H9 (cell line): ENCODE results near the gene TRIM26. TPM values are rescaled to one million over a fixed set of nuclear protein-coding genes. Genes with fewer than 3 reads are reported as not detected.

Source experiments
- DNase-seq: peaks from one replicate; pipeline ENCODE4 v3.0.0-alpha.2; 2017
- H2AFZ ChIP-seq: one replicate; pipeline ENCODE4 v1.6.1; 2013; ENCODE audit warnings: mild to moderate bottlenecking, low read length, control low read depth, moderate library complexity
- H2AK5ac ChIP-seq: 2 replicates; pipeline ENCODE4 v1.6.1; 2013; ENCODE audit warnings: low read length, control low read depth, mixed read lengths; ENCODE audit not compliant: insufficient read length
- H2BK120ac ChIP-seq: one replicate; pipeline ENCODE4 v1.6.1; 2013; ENCODE audit warnings: low read depth, mild to moderate bottlenecking, low read length, control low read depth, inconsistent platforms; ENCODE audit not compliant: poor library complexity, severe bottlenecking
- H2BK12ac ChIP-seq: 2 replicates; pipeline ENCODE4 v1.6.1; 2013; ENCODE audit warnings: low read length, control low read depth, mixed read lengths, low read depth; ENCODE audit not compliant: insufficient read length
- H2BK15ac ChIP-seq: 2 replicates; pipeline ENCODE4 v1.6.1; 2013; ENCODE audit warnings: low read depth, low read length, control low read depth
- H2BK20ac ChIP-seq: one replicate; pipeline ENCODE4 v1.6.1; 2013; ENCODE audit warnings: low read depth, mild to moderate bottlenecking, low read length, control low read depth, inconsistent platforms; ENCODE audit not compliant: poor library complexity, severe bottlenecking
- H2BK5ac ChIP-seq: 2 replicates; pipeline ENCODE4 v1.6.1; 2013; ENCODE audit warnings: low read length, control low read depth, mixed read lengths; ENCODE audit not compliant: insufficient read length
- H3K14ac ChIP-seq: 2 replicates; pipeline ENCODE4 v1.6.1; 2013; ENCODE audit warnings: low read length, control low read depth; ENCODE audit not compliant: insufficient read depth
- H3K18ac ChIP-seq: 2 replicates; pipeline ENCODE4 v1.6.1; 2013; ENCODE audit warnings: low read depth, mild to moderate bottlenecking, mixed read lengths, low read length, control low read depth; ENCODE audit not compliant: insufficient read length
- H3K23ac ChIP-seq: 2 replicates; pipeline ENCODE4 v1.6.1; 2013; ENCODE audit warnings: low read length, control low read depth, mixed read lengths, low read depth; ENCODE audit not compliant: insufficient read length
- H3K23me2 ChIP-seq: 2 replicates; pipeline ENCODE4 v1.6.1; 2013; ENCODE audit warnings: low read depth, mild to moderate bottlenecking, mixed read lengths, low read length, control low read depth; ENCODE audit not compliant: insufficient read length, poor library complexity, severe bottlenecking
- H3K27ac ChIP-seq: 2 replicates; pipeline ENCODE4 v1.5.1; 2013; ENCODE audit warnings: low read length, control low read depth, mixed read lengths, low read depth; ENCODE audit not compliant: insufficient read length
- H3K27me3 ChIP-seq: 2 replicates; pipeline ENCODE4 v1.6.1; 2013; ENCODE audit warnings: low read length, control low read depth, inconsistent platforms; ENCODE audit not compliant: insufficient read depth
- H3K4ac ChIP-seq: 2 replicates; pipeline ENCODE4 v1.6.1; 2013; ENCODE audit warnings: low read depth, mild to moderate bottlenecking, control low read depth, inconsistent platforms, low read length, moderate library complexity
- H3K4me1 ChIP-seq: 2 replicates; pipeline ENCODE4 v1.6.1; 2013; ENCODE audit warnings: low read length, control low read depth, inconsistent platforms; ENCODE audit not compliant: insufficient read depth
- H3K4me2 ChIP-seq: 2 replicates; pipeline ENCODE4 v1.6.1; 2013; ENCODE audit warnings: low read length, control low read depth, mixed read lengths; ENCODE audit not compliant: insufficient read length, insufficient read depth
- H3K56ac ChIP-seq: 2 replicates; pipeline ENCODE4 v1.6.1; 2013; ENCODE audit warnings: low read depth, mild to moderate bottlenecking, mixed read lengths, low read length, control low read depth; ENCODE audit not compliant: insufficient read length
- H3K79me1 ChIP-seq: 2 replicates; pipeline ENCODE4 v1.6.1; 2013; ENCODE audit warnings: low read depth, mild to moderate bottlenecking, moderate library complexity, low read length, control low read depth, inconsistent platforms; ENCODE audit not compliant: insufficient read depth, poor library complexity, severe bottlenecking
- H3K79me2 ChIP-seq: 2 replicates; pipeline ENCODE4 v1.6.1; 2013; ENCODE audit warnings: low read length, control low read depth, inconsistent platforms; ENCODE audit not compliant: insufficient read depth
- H3K9ac ChIP-seq: 2 replicates; pipeline ENCODE4 v1.6.1; 2013; ENCODE audit warnings: low read length, control low read depth, mixed read lengths; ENCODE audit not compliant: insufficient read length; ENCODE audit errors: extremely low read depth
- H3K9me3 ChIP-seq: one replicate; pipeline ENCODE4 v1.6.1; 2013; ENCODE audit warnings: low read depth, low read length, inconsistent platforms; ENCODE audit not compliant: control insufficient read depth
- H3T11ph ChIP-seq: one replicate; pipeline ENCODE4 v1.6.1; 2013; ENCODE audit warnings: mild to moderate bottlenecking, low read length, control low read depth, inconsistent platforms
- H4K20me1 ChIP-seq: one replicate; pipeline ENCODE4 v1.6.1; 2013; ENCODE audit not compliant: control insufficient read depth, insufficient read length, insufficient read depth
- H4K5ac ChIP-seq: 2 replicates; pipeline ENCODE4 v1.6.1; 2013; ENCODE audit warnings: low read depth, mild to moderate bottlenecking, mixed read lengths, low read length, control low read depth; ENCODE audit not compliant: insufficient read length
- H4K8ac ChIP-seq: replicated peaks from 2 replicates; pipeline ENCODE4 v1.6.1; 2013; ENCODE audit warnings: low read length, control low read depth, mixed read lengths, low read depth; ENCODE audit not compliant: insufficient read length
- H4K91ac ChIP-seq: 2 replicates; pipeline ENCODE4 v1.6.1; 2013; ENCODE audit warnings: low read depth, mild to moderate bottlenecking, moderate library complexity, mixed read lengths, low read length, control low read depth; ENCODE audit not compliant: insufficient read length
- H3K27ac Mint-ChIP-seq, 3 experiments: 2 replicates in 2 of 3; 3 replicates in 1 of 3; pipeline ENCODE4 v1.8.0; 2020 to 2021; ENCODE audit warnings: mixed read lengths in 3 of 3, mild to moderate bottlenecking in 1 of 3, moderate library complexity in 1 of 3
- H3K27me3 Mint-ChIP-seq: 2 replicates; pipeline ENCODE4 v1.8.0; 2021; ENCODE audit warnings: low read depth, mild to moderate bottlenecking, moderate library complexity, mixed read lengths
- H3K36me3 Mint-ChIP-seq, 3 experiments: 2 replicates in 2 of 3; 3 replicates in 1 of 3; pipeline ENCODE4 v1.8.0; 2020 to 2021; ENCODE audit warnings: low read depth in 3 of 3, mixed read lengths in 3 of 3; ENCODE audit not compliant: insufficient read depth in 1 of 3
- H3K4me1 Mint-ChIP-seq, 2 experiments: 2 replicates each; pipeline ENCODE4 v1.8.0; 2020; ENCODE audit warnings: mixed read lengths in 2 of 2
- H3K4me3 Mint-ChIP-seq, 2 experiments: 2 replicates in 1 of 2; 3 replicates in 1 of 2; pipeline ENCODE4 v1.8.0; 2020 to 2021; ENCODE audit warnings: mild to moderate bottlenecking in 2 of 2, mixed read lengths in 2 of 2, moderate library complexity in 1 of 2
- H3K9me3 Mint-ChIP-seq, 2 experiments: 2 replicates in 1 of 2; 3 replicates in 1 of 2; pipeline ENCODE4 v1.8.0; 2020; ENCODE audit warnings: mild to moderate bottlenecking in 2 of 2, mixed read lengths in 2 of 2, moderate library complexity in 1 of 2
- WGBS: extraction: QIAGEN DNeasy Blood & Tissue Kit; methylation state at CpG from one replicate; pipeline ENCODE4 v1.1.7; 2013; ENCODE audit warnings: missing lambda C conversion rate, low lambda C conversion rate, mixed read lengths; ENCODE audit not compliant: insufficient read length; ENCODE audit errors: extremely low coverage; 5-methylcytosine and 5-hydroxymethylcytosine counted together
- total RNA-seq: library from RNA; stranded (reverse); gene quantifications from 2 replicates; pipeline ENCODE4 v1.2.1, GENCODE V29; 2021
- TF ChIP-seq, protein P1 (sequence below): fragments of 200-600 bp; sonication (generic); conservative IDR thresholded peaks from 3 replicates; pipeline ENCODE4 v1.8.0; 2021; ENCODE audit warnings: antibody characterized with exemption, mild to moderate bottlenecking

TRIM26 gene
- total RNA-seq, 1 experiment from 2014 or later = 35.8 TPM

DNA sequence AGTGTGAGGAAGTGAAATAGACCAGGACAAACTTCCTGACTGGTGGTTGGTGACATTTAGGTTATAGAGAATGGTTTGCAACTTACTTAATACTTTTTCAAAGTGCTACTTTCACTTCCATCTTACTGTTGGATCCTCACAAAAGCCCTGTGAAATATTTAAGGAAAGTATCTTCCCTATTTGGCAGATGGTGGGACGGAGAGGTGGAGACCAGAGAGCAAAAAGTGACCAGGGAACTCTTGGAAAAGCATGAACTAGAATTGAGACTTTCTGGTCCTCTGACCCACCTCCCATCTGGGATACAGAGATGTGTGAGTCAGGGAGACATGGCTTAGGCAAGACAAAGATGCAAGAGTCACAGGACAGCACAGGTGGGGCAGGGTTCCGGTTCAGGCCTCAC lies 55.2 kb downstream of the TRIM26 start:
- H3K9ac ChIP-seq = no peak overlapping the region
- H3K4me3 Mint-ChIP-seq = no peak overlapping the region
- H4K20me1 ChIP-seq = no peaks in the 10 kb centered on the region
- peaks cover 62% of the 10 kb centered on the region for H3K27me3 Mint-ChIP-seq
- H3K9me3 Mint-ChIP-seq = no peaks in the 10 kb centered on the region
- DNase-seq = no peak
- H4K5ac ChIP-seq = no peak overlapping the region
- no peak overlapping the region for H2AFZ ChIP-seq
- no CpG with 5 or more reads among the region's 2 CpGs for WGBS
- H3K9me3 ChIP-seq = no peaks in the 10 kb centered on the region
- no peak overlapping the region for H4K91ac ChIP-seq
- no peak overlapping the region for H3K23ac ChIP-seq
- no peak overlapping the region for H2BK5ac ChIP-seq
- H2BK120ac ChIP-seq = no peak overlapping the region
- no peak overlapping the region for H3K18ac ChIP-seq
- H2AK5ac ChIP-seq = no peak overlapping the region
- H2BK20ac ChIP-seq = no peak overlapping the region
- no peak overlapping the region for H4K8ac ChIP-seq
- H3K14ac ChIP-seq = no peak overlapping the region
- no peaks in the 10 kb centered on the region for H3K4me1 Mint-ChIP-seq
- no peaks in the 10 kb centered on the region for H3K23me2 ChIP-seq
- TF ChIP-seq, protein P1, sequence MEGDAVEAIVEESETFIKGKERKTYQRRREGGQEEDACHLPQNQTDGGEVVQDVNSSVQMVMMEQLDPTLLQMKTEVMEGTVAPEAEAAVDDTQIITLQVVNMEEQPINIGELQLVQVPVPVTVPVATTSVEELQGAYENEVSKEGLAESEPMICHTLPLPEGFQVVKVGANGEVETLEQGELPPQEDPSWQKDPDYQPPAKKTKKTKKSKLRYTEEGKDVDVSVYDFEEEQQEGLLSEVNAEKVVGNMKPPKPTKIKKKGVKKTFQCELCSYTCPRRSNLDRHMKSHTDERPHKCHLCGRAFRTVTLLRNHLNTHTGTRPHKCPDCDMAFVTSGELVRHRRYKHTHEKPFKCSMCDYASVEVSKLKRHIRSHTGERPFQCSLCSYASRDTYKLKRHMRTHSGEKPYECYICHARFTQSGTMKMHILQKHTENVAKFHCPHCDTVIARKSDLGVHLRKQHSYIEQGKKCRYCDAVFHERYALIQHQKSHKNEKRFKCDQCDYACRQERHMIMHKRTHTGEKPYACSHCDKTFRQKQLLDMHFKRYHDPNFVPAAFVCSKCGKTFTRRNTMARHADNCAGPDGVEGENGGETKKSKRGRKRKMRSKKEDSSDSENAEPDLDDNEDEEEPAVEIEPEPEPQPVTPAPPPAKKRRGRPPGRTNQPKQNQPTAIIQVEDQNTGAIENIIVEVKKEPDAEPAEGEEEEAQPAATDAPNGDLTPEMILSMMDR = no peak
- H3K4ac ChIP-seq = no peak overlapping the region
- no peak overlapping the region for H3K56ac ChIP-seq
- peaks cover under 1% of the 10 kb centered on the region; the same call in 1 of the 2 replicates for H3K4me1 ChIP-seq
- H3K79me2 ChIP-seq = no peaks in the 10 kb centered on the region
- H2BK15ac ChIP-seq = no peak overlapping the region
- H3K27ac ChIP-seq = no peak overlapping the region
- H3K27me3 ChIP-seq = no peaks in the 10 kb centered on the region
- H2BK12ac ChIP-seq = no peak overlapping the region
- no peak overlapping the region for H3T11ph ChIP-seq
- no peak overlapping the region for H3K4me2 ChIP-seq
- H3K79me1 ChIP-seq = no peaks in the 10 kb centered on the region
- H3K27ac Mint-ChIP-seq = no peak overlapping the region
- no peaks in the 10 kb centered on the region for H3K36me3 Mint-ChIP-seq
